OCI-LY3 (cell line): ENCODE data around the gene USH2A.

Source experiments
- H2AFZ ChIP-seq: fragments of 200-600, 300-600 bp; shearing (Covaris generic); 2 replicates; pipeline ENCODE4 v1.6.0; 2014; ENCODE audit warnings: antibody characterized with exemption, low read depth, low read length
- H3K27ac ChIP-seq: fragments of 200-600, 300-600 bp; sonication (generic); 2 replicates; pipeline ENCODE4 v1.5.1; 2014; ENCODE audit warnings: mild to moderate bottlenecking, low read length, moderate library complexity, mixed read lengths
- H3K27me3 ChIP-seq: fragments of 200-600, 300-600 bp; sonication (generic); 2 replicates; pipeline ENCODE4 v1.6.1; 2014; ENCODE audit warnings: low read depth, low read length, mixed read lengths
- H3K36me3 ChIP-seq: fragments of 200-600, 300-600 bp; sonication (generic); replicated peaks from 2 replicates; pipeline ENCODE3; 2014; ENCODE audit warnings: low read depth, low read length, mixed read lengths
- H3K4me1 ChIP-seq: fragments of 300-600, 200-600 bp; sonication (generic); 2 replicates; pipeline ENCODE4 v1.6.1; 2014; ENCODE audit warnings: low read length, mixed read lengths
- H3K4me2 ChIP-seq: fragments of 200-600, 300-600 bp; sonication (generic); 2 replicates; pipeline ENCODE4 v1.6.1; 2014; ENCODE audit warnings: low read length, mixed read lengths
- H3K4me3 ChIP-seq: fragments of 300-600, 200-600 bp; sonication (generic); 2 replicates; pipeline ENCODE4 v1.5.1; 2014; ENCODE audit warnings: antibody characterized with exemption, mild to moderate bottlenecking, low read length, moderate library complexity
- H3K79me2 ChIP-seq: fragments of 300-600, 200-600 bp; shearing (Covaris generic); 2 replicates; pipeline ENCODE4 v1.6.1; 2014; ENCODE audit warnings: mild to moderate bottlenecking, low read length, mixed read lengths
- H3K9ac ChIP-seq: fragments of 300-600, 200-600 bp; shearing (Covaris generic); 2 replicates; pipeline ENCODE4 v1.6.0; 2014; ENCODE audit warnings: mild to moderate bottlenecking, low read length, moderate library complexity
- H3K9me3 ChIP-seq: fragments of 200-600, 300-600 bp; shearing (Covaris generic); 2 replicates; pipeline ENCODE4 v1.6.1; 2014; ENCODE audit warnings: low read length, mixed read lengths; ENCODE audit not compliant: insufficient read depth
- H4K20me1 ChIP-seq: fragments of 200-600, 300-600 bp; sonication (generic); 2 replicates; pipeline ENCODE4 v1.6.1; 2016; ENCODE audit warnings: low read length, mixed read lengths; ENCODE audit not compliant: insufficient read depth
- CTCF ChIP-seq: fragments of 200-600, 300-600 bp; sonication (generic); IDR thresholded peaks from 2 replicates; pipeline ENCODE4 v1.5.1; 2014; ENCODE audit warnings: antibody characterized with exemption, low read length, low read depth
- EZH2phosphoT487 ChIP-seq: fragments of 200-600 bp; shearing (Covaris generic); IDR thresholded peaks from 2 replicates; pipeline ENCODE4 v1.6.1; 2018; ENCODE audit warnings: antibody characterized with exemption, mixed run types, low read depth

USH2A gene

DNA sequence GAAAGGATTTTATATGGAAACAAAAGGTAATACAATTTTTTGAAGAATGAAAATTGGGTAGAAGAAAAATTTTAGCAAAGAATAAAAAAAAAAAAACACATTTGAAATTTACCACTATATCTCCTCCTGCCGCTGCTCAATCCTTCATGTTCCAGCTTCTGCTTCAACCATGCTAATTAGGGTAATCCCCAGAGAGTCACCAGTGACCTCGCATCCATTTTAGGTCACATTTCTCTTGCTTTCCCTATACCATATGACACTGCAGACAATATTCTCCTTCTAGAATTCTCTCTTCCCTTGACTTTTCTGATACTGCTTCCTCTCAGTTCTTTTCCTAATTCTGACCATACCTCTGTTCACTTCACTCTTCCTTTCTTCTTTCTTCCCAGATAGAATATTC, 237.1 kb downstream of the USH2A start:
- H3K27ac ChIP-seq, result no peak overlapping the region
- no peak for TF ChIP-seq CTCF
- no peak for TF ChIP-seq EZH2phosphoT487

GRCh38 chr1:216184126-216184680, 239.0 kb downstream of the USH2A start:
- Histone ChIP-seq H3K9ac (no peak overlapping the region), H3K27ac (no peak overlapping the region), H3K36me3 (no peaks in the 10 kb centered on the region), H3K4me1 (no peaks in the 10 kb centered on the region), H3K27me3 (no peaks in the 10 kb centered on the region), H2AFZ (no peak overlapping the region), H3K4me2 (no peak overlapping the region), H3K79me2 (no peaks in the 10 kb centered on the region), H3K4me3 (no peak overlapping the region), H4K20me1 (no peaks in the 10 kb centered on the region), H3K9me3 (no peaks in the 10 kb centered on the region)
- TF ChIP-seq EZH2phosphoT487 (no peak), CTCF (no peak)

More for the DNA sequence above, 237.1 kb downstream of the USH2A start:
- H3K36me3 ChIP-seq, result no peaks in the 10 kb centered on the region
- no peak overlapping the region for H3K9ac ChIP-seq
- no peaks in the 10 kb centered on the region for H3K79me2 ChIP-seq
- no peaks in the 10 kb centered on the region for H3K27me3 ChIP-seq
- no peak overlapping the region for H2AFZ ChIP-seq
- H3K4me3 ChIP-seq, result no peak overlapping the region
- no peak overlapping the region for H3K4me2 ChIP-seq
- H3K4me1 ChIP-seq, result no peaks in the 10 kb centered on the region
- H3K9me3 ChIP-seq, result no peaks in the 10 kb centered on the region
- no peaks in the 10 kb centered on the region for H4K20me1 ChIP-seq

DNA sequence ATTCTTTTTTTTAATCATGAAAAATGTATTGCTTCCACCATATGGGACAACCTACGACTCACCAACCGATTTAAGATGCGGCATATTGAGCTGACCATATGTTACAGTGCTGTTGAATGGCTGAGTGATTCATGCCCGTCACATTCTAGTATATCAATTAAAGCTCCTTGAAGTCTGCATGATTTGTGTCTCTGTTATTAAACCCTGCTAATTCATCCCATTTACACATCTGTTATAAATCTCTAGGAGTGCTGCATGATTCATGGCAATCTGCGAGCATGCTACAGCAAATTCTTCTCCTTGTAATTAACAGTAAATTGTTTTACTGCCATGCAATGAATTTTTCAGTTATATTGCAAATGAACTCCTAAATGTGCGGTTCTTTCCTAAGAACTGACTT, 239.8 kb downstream of the USH2A start:
- no peak overlapping the region for H2AFZ ChIP-seq
- H3K4me3 ChIP-seq, result no peak overlapping the region
- no peaks in the 10 kb centered on the region for H3K27me3 ChIP-seq
- H3K27ac ChIP-seq, result no peak overlapping the region
- H3K4me2 ChIP-seq, result no peak overlapping the region
- H3K9me3 ChIP-seq, result no peaks in the 10 kb centered on the region
- no peaks in the 10 kb centered on the region for H3K79me2 ChIP-seq
- no peaks in the 10 kb centered on the region for H3K36me3 ChIP-seq
- no peak overlapping the region for H3K9ac ChIP-seq
- TF ChIP-seq CTCF (no peak), EZH2phosphoT487 (no peak)
- no peaks in the 10 kb centered on the region for H4K20me1 ChIP-seq
- H3K4me1 ChIP-seq, result no peaks in the 10 kb centered on the region

- Histone ChIP-seq H3K4me2 (no peak overlapping the region), H3K9ac (no peak overlapping the region)
- TF ChIP-seq CTCF, result no peak
Observed at GRCh38 chr1:216183007-216183406, 240.2 kb downstream of the USH2A start.

More at GRCh38 chr1:216183007-216183406, 240.2 kb downstream of the USH2A start:
- H3K27me3 ChIP-seq, result no peaks in the 10 kb centered on the region
- no peaks in the 10 kb centered on the region for H3K36me3 ChIP-seq
- no peaks in the 10 kb centered on the region for H3K4me1 ChIP-seq
- no peak overlapping the region for H3K4me3 ChIP-seq
- no peak overlapping the region for H2AFZ ChIP-seq
- no peaks in the 10 kb centered on the region for H3K79me2 ChIP-seq
- no peaks in the 10 kb centered on the region for H3K9me3 ChIP-seq
- H3K27ac ChIP-seq, result no peak overlapping the region
- no peaks in the 10 kb centered on the region for H4K20me1 ChIP-seq
